Measurements from ENCODE around the gene NNAT.

The NNAT gene

DNA sequence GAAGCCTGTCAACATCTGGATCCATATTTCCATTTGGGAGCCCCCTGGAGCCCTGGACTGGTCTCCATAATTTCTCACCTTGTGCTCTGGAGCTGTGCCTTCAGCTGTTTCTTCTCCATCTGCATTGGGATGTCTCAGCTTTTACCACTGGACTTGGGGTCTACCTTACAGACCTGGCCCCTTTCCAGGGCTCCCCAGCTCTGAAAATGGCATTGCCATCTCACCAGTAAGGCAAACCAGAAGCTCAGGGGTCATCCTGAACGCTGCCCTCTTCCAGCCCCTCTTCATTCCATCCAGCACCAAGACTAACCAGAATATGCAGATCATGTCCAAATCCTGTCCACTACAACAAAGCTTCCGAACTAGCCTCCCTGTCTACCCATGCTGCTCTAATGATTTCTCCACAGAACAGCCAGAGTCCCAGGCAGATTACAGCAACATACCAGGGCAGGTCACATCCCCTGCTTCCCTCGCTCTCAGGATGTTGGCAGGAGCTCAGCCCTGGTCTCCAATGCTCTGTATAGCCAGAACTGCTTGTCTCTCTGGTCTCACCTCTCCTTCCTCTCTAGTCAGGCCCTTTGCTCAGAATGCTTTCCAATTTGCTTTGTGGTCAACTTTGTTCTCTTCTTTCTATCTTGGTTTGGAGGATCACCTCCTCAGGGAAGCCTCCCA is 17.7 kb upstream of the NNAT start:
- no peak for DNase-seq

DNA sequence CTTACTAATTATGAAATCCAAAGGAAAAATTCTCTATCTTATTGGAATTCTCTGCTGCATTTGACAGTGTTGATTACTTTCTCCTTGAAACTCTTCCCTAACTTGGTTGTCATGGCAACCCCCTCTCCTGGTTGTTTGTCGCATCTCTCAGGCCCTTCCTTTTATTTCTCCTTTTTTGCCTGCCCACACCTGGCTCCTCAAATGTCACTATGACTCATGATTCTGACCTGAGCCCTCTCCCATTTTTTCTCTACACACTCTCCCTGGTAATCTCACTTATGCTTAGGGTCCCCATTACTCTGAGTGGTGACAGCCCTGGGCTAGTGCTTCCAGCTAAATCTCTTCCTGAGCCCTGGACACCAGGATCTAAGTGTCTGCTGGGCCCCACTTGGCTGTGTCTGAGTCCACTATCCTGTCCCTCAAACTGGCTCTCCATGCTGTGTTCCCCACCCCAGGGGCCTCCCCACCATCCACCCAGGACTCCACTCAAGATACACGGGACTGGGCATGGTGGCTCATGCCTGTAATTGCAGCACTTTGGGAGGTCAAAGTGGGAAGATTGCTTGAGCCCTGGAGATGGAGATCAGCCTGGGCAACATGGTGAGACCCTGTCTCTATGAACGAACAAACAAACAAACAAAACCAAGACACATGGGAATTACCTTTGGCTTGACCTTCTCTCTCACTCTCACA is 16.5 kb upstream of the NNAT start:
- DNase-seq, result peak; percentile 32

DNA sequence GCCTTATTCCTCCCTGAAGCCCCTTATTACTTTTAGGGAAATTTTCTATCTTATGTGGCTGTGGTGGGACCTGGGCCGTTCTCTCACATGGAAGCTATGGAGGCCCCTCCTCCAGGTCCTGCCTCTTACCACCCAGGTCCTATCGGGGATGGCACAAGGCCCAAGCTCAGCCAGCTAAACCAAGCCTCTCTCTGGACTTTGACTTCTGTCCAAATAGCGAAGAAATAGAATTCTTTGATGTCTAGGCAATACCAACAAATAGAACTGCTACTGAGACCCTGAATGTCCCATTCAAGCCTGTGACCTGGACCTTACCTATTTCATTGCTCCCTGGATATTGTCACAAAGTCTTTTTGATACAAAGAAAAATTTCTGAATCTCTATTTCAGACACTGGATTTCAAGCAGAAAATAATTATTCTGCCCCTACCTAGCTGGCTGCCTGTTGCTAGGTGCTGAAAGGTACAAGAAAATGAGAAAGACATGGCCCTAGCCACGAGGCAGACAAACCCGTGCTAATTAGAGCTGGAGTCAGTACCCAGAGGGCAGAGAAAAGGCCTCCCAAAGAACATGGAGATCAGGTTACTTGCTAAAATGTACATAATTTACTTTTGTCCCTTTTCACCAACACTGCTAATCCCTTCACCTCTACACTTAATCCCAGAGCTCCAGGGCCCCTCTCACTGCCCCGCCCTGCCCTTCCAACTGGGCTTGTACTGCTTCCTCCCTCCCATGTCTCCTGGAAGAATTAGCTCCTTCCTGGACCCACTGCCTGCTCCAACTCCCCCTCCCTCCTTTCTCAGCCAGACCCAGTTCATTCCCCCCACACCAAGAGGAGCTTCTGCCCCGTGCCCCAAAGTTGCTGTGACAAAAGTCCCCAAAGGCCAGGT is 15.5 kb upstream of the NNAT start:
- DNase-seq, result no peak

DNA sequence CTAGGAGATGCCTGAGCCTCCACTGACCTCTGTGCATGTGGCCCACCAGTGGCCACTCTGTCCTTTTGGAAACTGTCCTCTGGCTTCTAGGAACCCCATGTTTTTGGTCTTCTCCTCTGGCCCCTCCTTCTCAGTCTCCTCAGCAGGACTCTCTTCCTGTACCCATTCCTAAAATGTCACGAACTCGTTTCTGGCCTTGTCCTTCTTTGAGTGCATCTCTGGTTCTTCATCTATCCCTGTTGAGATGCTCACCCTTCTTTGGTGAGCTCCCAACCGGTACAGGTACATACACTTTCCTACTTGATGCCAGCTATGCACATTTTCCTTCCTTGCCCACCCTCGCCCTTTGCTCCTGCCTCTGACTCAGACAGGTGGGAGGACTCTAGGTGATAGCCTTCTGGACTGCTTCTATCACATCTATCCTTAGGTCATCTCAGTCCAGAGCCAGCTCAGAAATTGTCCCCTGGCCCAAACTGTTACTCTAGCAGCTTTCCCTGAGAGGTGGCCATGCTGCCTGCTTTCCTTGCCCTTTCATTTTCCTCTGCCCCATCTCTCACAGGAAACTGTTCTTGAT is 14.8 kb upstream of the NNAT start:
- DNase-seq, result no peak

DNA sequence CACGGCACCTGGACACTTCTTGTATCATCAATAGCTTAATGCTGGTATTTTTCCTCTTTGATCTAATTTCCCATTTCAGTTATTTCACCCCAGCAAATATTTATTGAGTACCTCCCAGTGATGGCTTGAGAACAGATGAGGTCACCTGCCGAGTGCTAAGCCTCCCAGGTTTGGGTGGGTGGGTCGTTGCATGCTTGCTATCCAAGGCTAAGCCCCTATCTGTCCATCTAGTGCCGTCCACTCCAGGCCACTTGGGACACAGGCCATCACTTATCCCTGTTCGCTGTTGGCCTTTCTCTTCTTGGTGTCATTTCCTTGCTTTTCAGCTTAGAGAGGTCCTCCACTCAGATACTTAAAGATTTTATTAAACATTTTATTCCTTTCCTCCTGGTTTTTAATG is 10.8 kb upstream of the NNAT start:
- DNase-seq, result no peak

DNA sequence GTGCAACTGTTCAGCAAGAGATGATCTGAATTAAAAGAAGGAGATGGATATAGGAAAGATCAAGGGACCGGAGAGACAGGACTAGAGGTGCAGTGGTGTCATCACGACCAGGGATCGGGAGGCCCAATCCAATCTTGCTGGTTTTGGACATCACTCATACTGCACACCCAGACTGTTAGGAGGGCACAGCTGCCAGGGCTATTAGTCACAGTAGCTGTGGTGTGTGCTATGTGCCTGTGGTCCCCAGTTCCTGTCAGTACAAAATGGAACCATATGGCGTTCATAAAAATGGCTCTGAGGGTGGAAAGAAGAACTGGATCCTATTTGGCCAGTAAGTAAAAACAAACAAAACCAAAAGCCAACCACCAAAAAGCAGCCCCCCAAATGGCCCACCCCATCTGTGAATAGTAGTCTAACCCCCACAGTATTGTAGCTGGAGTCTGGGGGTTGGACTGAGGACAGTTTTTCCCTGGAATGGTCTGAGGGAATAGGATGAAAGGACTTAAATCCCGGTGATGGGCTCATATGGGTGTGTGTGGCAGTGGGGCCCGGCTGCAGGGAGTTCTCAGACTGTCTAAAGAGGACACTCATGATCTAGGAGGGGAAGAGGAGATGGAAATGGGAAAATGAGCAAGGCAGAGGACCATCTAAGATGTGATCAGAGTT is 9.3 kb upstream of the NNAT start:
- DNase-seq, result no peak

DNA sequence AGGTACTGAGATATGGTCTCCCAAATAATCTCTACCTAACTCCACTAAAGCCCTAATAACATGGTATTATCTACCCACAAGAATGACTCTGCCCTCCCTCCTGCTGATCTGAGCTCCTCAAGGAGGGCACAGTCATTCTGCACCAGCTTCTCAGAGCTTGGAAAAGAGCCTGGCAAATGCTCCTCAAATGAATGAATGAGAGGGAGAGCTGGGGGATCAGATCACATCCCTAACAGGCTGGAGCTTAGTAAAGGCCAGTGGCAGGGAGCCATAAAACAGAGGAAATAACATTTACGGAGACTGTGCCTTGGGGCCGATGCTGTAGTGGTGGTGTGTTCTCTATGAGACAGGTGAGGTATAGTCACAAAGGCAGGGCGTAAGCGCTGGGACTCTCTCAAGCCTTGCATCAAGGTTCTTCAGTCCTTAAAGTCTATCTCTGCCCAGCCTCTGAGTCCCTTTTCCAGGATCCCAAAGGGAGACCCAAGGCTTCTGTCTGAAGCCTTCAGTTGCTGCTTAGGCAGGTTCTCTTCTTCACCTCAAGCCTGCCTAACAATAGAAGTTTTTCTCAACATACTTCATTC is 7.2 kb upstream of the NNAT start:
- no peak for DNase-seq

DNA sequence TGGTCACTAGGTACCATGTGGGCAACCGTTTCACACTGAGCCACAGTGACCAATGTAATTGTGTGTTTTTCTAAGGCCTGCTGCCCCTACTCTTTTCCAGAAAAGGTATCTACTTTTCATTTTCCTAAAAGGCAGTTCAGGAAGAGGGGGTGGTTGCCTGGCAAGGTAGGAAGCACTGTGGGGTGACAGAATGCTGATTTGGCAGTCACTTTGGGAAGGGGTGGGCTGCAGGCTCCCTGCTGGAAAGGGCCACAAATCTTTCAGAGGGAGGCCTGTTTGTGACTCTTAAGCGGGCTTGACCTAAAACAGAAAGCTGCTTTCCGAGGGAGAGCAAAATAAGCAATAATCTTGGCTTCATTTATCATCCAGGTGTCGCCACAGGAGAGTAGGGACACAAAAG is 5.2 kb upstream of the NNAT start:
- no peak for DNase-seq

DNA sequence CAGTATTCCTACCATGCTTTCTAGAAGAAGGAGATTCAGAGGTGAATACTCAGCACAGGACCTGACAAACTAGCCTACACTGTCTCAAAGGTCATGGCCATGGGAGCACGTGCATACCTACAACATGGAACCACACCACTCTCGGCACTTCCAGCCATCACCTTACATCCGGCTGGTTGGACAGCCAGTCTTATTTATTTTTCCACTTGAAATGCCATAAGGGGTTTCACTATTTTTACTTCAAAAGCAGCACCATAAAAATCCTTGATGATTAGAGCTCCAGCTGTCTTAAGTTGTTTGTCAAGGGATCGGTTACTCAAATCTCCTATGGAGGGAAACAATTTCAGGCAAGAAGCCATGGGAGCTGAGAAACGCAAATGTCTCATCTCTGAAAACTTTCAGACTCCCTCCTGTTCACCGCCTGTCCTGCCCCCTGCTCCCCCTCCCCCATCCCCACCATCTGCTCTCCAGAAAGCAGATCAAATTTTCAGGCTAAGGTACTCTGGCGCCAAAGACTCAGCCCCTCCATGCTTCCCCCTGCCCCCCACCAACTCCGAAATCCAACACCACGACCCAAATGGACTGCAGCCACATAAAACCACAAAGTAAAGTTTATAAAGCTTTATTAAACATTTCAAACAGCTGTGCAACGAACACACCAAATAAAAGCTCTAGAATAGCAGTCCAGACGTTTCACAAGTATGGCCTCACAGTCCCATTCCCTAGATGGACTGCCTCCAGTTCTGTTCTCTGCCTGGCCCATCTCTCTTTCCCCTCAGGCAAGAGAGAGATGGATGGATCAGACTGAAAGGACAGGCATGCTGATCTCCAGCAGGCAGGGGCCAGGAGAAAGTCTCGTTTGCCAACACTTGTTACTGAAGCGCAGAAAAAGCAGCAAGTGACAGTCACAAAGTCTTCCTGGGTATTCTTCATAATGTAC is 4.0 kb upstream of the NNAT start:
- peak; percentile 96 for DNase-seq

DNA sequence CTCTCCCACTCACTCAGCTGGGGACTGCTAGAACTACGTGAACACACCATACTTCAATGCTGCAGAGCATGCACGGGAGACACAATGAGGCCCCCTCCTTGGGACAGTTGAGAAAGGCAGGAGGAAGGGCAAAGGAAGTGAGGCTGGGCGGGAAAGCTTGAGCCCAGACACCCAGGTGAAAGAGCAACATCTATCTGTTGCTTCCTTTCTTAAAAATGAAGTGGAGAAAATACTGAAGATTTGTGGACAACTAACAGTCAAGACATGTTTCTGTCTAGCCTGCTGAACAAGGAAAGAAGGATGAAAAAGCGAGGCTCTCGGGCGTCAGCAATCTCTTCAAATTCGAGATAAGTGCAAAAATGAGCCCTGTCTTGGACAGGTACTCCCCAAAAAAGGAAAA is 3.0 kb upstream of the NNAT start:
- no peak for DNase-seq

DNA sequence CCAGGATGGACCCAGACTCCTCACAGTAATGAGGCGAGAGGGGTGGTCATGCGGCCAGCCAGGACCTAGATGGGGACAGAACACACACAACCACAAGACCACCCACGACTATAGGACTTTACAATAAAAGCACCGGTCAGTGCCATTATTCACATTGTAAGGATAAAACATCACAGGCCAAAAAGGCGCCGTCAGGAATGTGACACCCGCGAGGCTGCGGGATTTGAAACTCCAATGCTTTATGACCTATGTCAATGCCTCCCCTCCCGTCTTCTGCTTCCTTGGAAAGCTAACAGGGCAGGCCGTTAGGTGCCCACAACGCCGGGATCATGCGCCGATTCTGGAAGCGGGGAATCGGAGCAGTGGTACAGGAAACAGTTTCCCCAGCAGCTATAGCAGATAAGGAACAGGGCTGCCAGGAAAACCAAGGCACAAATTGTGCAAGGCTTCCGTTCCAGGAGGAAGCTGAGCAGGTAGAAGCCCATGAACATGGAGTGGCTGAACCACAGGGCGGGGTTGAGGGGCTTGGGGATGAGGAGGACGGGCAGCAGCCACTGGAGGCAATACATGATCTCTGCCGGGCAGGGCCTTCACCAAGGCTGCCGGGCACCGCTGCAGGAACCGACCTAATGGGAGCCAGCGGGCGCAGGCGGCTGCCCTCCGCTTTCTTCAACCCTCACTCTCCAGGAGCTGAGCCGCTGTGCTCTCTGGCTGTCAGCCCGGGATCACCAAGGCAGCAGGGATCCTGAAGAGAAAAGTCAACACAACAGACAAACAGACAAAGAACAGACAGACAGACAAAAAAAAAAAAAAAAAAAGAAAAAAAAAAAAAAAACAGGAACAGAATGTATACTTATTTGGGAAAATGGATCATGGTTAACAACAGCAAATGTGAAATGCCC is 2.2 kb upstream of the NNAT start:
- DNase-seq, result no peak

DNA sequence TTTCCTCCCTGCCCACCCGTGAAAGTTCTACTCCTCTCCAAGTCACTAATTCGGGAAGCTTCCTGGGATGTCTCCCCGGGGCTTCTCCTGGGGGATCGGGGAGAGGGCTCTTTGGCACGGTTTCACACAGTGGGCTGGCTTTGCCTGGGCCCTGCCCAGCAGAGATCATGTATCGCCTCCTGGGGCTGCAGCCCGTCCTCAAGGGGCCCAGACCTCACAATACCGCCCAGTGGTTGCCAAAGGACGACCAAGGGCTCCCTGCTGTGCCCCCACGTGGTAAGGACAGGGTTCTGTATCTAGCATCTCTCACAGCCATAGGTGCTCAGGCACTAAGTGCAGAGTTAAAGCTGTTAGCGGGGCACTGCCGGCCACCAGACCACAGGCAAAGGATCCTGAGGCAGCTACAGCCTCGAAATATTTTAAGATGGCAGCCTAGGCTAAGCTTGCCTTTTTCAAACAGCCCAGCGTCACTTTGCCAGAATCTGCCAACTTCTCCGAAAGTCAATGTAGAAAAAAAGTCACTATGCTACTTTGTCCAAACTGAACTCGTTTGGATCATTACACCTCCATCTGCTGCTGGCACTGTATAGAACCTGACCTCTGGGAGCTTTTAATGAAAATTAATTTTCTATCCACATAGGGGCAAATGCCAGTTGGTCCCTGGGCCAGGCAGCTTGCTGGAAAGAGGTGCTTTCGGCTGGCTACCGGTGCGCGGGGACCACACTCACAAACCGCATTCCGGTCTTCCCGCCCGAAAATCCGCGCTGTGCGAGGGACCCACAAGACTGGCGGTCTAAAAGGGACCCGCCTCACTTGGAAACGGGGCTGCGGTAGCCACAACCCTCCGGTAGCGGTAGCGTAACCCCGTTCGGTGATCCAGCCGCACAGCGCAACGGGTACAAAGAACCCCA is 1.3 kb upstream of the NNAT start:
- DNase-seq, result peak; percentile 42

DNA sequence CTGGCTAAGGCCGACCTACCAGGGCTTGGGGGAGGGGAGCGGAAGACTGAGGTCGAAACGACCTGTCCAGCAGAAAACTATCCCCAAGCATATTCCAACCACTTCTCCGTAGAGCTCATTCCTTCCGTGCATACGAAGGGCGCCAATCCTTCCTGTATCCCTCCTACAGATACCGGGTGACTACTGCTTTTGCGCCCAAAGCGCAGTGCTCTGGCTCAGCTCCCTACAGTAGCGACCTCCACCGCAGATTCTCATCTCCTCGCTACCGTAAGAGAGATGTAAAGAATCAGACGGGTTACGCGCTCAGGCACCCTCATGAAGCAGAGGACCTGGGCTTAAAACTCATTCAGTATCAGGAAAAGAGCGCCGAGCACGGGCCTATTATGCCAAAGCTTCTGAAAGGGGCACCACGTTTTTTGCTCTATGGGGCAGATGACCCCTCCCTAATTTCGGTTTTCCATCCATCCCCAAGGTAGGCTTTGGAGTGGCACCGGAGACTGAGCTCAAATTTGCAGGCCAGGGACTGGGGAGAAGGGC is 563 bp upstream of the NNAT start:
- no peak for DNase-seq

DNA sequence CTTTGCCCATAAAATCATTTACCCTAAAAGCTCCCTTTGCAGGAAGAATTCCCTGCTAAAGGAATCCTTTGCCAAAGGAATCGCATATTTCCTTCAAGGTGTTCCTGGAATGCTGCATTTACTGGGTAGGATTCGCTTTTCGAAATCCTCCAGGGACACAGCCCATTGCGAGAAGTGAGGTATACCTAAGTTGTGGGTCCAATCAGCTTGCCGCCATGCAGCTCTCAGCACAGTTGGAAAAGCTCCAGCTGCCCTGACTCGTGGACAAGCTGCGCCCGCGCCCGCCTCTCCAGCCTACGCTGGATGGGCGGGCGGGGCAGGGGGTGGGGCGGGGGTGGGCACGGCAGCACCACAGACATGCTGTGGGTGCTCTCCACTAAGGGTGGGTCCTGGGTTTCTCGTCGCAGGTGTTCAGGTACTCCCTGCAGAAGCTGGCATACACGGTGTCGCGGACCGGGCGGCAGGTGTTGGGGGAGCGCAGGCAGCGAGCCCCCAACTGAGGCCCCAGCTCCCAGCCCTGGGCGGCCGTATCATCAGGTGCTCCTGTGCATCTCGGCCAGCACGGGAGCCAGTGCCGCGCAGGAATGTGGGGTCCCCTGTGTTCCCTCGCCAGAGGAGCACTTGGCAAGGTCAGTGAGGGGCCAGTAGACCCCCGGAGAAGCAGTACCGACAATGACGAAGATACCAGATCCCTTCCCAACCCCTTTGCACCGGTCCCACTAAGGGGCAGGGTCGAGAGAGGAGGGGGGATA is 1.4 kb downstream of the NNAT start:
- DNase-seq, result no peak

DNA sequence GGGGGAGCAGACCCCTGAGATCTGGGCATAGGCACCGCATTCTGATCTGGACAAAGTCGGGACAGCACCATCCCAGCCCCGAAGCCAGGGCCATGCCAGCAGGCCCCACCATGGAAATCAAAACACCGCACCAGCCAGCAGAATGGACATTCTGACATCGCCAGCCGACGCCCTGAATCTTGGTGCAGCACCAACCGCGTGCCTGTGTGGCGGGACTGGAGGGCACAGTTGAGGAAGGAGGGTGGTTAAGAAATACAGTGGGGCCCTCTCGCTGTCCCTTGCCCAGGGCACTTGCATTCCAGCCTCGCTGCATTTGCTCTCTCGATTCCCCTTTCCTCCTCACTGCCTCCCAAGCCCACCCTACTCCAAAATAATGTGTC is 2.0 kb downstream of the NNAT start:
- DNase-seq, result no peak

DNA sequence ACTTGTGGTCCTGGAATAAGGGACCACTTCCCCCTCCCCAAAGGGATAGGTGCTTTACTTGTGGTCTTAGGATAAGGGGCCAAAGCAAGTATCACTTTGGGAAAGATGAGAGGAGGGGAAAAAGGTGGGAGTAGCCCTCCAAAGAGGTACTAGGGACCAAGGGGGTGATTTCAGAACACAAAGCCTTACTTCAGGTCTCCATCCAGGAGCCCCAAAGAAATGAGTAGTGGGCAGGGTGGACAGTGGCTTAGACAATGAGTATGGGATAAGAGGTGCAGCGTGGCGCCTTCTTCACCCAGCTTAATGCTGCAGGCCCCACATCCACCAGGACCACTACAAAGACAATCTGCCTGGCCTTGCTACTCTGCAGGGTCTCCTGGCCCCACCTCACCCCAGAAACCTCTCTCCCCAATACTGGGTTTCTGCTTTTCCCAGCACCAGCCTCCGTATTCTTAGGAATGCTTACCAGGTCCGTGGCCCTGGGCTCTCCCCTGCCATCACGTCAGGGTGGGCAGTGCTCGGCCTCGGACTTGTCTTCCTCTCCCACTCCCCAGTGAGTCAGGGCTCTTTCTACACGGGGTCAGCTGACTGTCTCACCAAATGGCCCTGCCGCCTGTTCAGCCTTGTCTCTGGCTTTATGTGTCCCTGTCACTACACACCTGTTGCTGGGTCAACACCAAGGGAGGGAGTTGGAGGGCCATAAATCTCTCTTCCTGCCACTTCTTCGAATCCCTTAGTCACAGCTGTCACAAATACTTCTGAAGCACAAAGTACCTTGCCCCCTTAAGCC is 3.1 kb downstream of the NNAT start:
- peak; percentile 29 for DNase-seq
